Astrocyte (in vitro differentiated cells and primary cell): ENCODE measurements around the gene BHLHA15. TPM values are rescaled to one million over a fixed set of nuclear protein-coding genes. Genes with fewer than 3 reads are reported as not detected.

Experiments used
- DNase-seq: peaks from one replicate; pipeline ENCODE4 v3.0.0-alpha.2; 2010; ENCODE audit warnings: low read depth
- FAIRE-seq: peaks from 2 replicates; lab custom pipeline; 2011; peaks lifted over from hg19 to GRCh38; lab: Jason Lieb, UNC
- H2AFZ ChIP-seq: 2 replicates; pipeline ENCODE4 v1.6.0; 2012; ENCODE audit warnings: low read depth, low read length, inconsistent platforms
- H3K27ac ChIP-seq: 2 replicates; pipeline ENCODE4 v1.5.1; 2011; ENCODE audit warnings: low read depth, low read length, inconsistent platforms
- H3K27me3 ChIP-seq: 2 replicates; pipeline ENCODE4 v1.6.0; 2011; ENCODE audit warnings: low read length, inconsistent platforms; ENCODE audit not compliant: insufficient read depth
- H3K36me3 ChIP-seq: 2 replicates; pipeline ENCODE4 v1.5.1; 2011; ENCODE audit warnings: low read length, inconsistent platforms; ENCODE audit not compliant: insufficient read depth
- H3K4me1 ChIP-seq: 2 replicates; pipeline ENCODE4 v1.5.1; 2011; ENCODE audit warnings: low read length, inconsistent platforms; ENCODE audit not compliant: insufficient read depth
- H3K4me2 ChIP-seq: 2 replicates; pipeline ENCODE4 v1.6.0; 2012; ENCODE audit warnings: low read length, inconsistent platforms
- H3K4me3 ChIP-seq: 2 replicates; pipeline ENCODE4 v1.5.1; 2011; ENCODE audit warnings: low read depth, mild to moderate bottlenecking, low read length, inconsistent platforms; ENCODE audit not compliant: insufficient read depth
- H3K79me2 ChIP-seq: 2 replicates; pipeline ENCODE4 v1.6.0; 2012; ENCODE audit warnings: mild to moderate bottlenecking, low read length, inconsistent platforms; ENCODE audit not compliant: insufficient read depth
- H3K9ac ChIP-seq: 2 replicates; pipeline ENCODE4 v1.6.0; 2012; ENCODE audit warnings: mild to moderate bottlenecking, low read length, inconsistent platforms
- H3K9me3 ChIP-seq: 2 replicates; pipeline ENCODE4 v1.5.1; 2012; ENCODE audit warnings: low read depth, mild to moderate bottlenecking, low read length, inconsistent platforms; ENCODE audit not compliant: insufficient read depth
- H4K20me1 ChIP-seq: 2 replicates; pipeline ENCODE4 v1.6.0; 2012; ENCODE audit warnings: low read length, inconsistent platforms; ENCODE audit not compliant: insufficient read depth
- H3K27ac Mint-ChIP-seq: one replicate; pipeline ENCODE4 v1.8.0; 2021; ENCODE audit warnings: mild to moderate bottlenecking, mixed read lengths; ENCODE audit not compliant: unreplicated experiment
- H3K27me3 Mint-ChIP-seq: one replicate; pipeline ENCODE4 v1.8.0; 2021; ENCODE audit warnings: low read depth, mixed read lengths; ENCODE audit not compliant: unreplicated experiment
- H3K36me3 Mint-ChIP-seq: one replicate; pipeline ENCODE4 v1.8.0; 2021; ENCODE audit warnings: low read depth, mixed read lengths; ENCODE audit not compliant: unreplicated experiment
- H3K4me1 Mint-ChIP-seq: one replicate; pipeline ENCODE4 v1.8.0; 2021; ENCODE audit warnings: low read depth, mixed read lengths; ENCODE audit not compliant: unreplicated experiment
- H3K4me3 Mint-ChIP-seq: one replicate; pipeline ENCODE4 v1.8.0; 2021; ENCODE audit warnings: mild to moderate bottlenecking, moderate library complexity, mixed read lengths; ENCODE audit not compliant: unreplicated experiment
- H3K9me3 Mint-ChIP-seq: one replicate; pipeline ENCODE4 v1.8.0; 2021; ENCODE audit warnings: mild to moderate bottlenecking, mixed read lengths; ENCODE audit not compliant: unreplicated experiment
- EZH2 ChIP-seq: IDR thresholded peaks from 2 replicates; pipeline ENCODE4 v1.6.1; 2012; ENCODE audit warnings: mild to moderate bottlenecking, low read length, inconsistent platforms; ENCODE audit not compliant: insufficient read depth
- total RNA-seq: library from RNA; stranded (reverse); gene quantifications from 2 replicates; pipeline ENCODE4 v1.2.1, GENCODE V29; 2021
- TF ChIP-seq, protein P1 (sequence below): IDR thresholded peaks from 2 replicates; pipeline ENCODE4 v1.5.1; 2011; ENCODE audit warnings: low read depth, mild to moderate bottlenecking, inconsistent platforms, low read length, moderate library complexity; ENCODE audit not compliant: insufficient read depth

BHLHA15 gene
- total RNA-seq, 1 donor from 2014 or later, result 0.57 TPM

DNA sequence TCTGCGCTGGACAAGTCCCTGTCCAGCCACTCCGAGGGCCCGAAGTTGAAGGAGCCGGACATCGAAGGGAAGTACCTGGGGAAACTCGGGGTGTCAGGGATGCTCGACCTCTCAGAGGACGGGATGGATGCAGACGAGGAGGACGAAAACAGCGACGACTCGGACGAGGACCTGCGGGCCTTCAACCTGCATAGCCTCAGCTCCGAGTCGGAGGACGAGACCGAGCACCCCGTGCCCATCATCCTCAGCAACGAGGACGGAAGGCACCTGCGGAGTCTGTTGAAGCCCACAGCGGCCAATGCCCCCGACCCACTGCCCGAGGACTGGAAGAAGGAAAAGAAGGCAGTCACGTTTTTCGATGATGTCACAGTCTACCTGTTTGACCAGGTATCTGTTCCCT lies 17.1 kb upstream of the BHLHA15 start:
- H3K4me1 Mint-ChIP-seq, result peaks cover 8% of the 10 kb centered on the region
- no peak overlapping the region for H3K27ac Mint-ChIP-seq
- peaks cover 2% of the 10 kb centered on the region for H3K9me3 ChIP-seq
- no peak for TF ChIP-seq EZH2
- TF ChIP-seq, protein P1, sequence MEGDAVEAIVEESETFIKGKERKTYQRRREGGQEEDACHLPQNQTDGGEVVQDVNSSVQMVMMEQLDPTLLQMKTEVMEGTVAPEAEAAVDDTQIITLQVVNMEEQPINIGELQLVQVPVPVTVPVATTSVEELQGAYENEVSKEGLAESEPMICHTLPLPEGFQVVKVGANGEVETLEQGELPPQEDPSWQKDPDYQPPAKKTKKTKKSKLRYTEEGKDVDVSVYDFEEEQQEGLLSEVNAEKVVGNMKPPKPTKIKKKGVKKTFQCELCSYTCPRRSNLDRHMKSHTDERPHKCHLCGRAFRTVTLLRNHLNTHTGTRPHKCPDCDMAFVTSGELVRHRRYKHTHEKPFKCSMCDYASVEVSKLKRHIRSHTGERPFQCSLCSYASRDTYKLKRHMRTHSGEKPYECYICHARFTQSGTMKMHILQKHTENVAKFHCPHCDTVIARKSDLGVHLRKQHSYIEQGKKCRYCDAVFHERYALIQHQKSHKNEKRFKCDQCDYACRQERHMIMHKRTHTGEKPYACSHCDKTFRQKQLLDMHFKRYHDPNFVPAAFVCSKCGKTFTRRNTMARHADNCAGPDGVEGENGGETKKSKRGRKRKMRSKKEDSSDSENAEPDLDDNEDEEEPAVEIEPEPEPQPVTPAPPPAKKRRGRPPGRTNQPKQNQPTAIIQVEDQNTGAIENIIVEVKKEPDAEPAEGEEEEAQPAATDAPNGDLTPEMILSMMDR, result no peak
- DNase-seq (no peak), FAIRE-seq (no peak)
- peaks cover 23% of the 10 kb centered on the region for H3K36me3 Mint-ChIP-seq
- no peak overlapping the region for H3K4me3 Mint-ChIP-seq
- peaks cover 3% of the 10 kb centered on the region for H3K79me2 ChIP-seq
- no peaks in the 10 kb centered on the region for H3K4me1 ChIP-seq
- no peak overlapping the region for H3K4me3 ChIP-seq
- H3K27me3 Mint-ChIP-seq, result no peaks in the 10 kb centered on the region
- H3K9me3 Mint-ChIP-seq, result peaks cover 2% of the 10 kb centered on the region
- H3K27me3 ChIP-seq, result no peaks in the 10 kb centered on the region
- peak overlapping the region; percentile 6 for H3K4me2 ChIP-seq
- H3K9ac ChIP-seq, result no peak overlapping the region
- no peak overlapping the region for H2AFZ ChIP-seq
- no peak overlapping the region for H3K27ac ChIP-seq
- H3K36me3 ChIP-seq, result no peaks in the 10 kb centered on the region
- peaks cover 2% of the 10 kb centered on the region for H4K20me1 ChIP-seq

DNA sequence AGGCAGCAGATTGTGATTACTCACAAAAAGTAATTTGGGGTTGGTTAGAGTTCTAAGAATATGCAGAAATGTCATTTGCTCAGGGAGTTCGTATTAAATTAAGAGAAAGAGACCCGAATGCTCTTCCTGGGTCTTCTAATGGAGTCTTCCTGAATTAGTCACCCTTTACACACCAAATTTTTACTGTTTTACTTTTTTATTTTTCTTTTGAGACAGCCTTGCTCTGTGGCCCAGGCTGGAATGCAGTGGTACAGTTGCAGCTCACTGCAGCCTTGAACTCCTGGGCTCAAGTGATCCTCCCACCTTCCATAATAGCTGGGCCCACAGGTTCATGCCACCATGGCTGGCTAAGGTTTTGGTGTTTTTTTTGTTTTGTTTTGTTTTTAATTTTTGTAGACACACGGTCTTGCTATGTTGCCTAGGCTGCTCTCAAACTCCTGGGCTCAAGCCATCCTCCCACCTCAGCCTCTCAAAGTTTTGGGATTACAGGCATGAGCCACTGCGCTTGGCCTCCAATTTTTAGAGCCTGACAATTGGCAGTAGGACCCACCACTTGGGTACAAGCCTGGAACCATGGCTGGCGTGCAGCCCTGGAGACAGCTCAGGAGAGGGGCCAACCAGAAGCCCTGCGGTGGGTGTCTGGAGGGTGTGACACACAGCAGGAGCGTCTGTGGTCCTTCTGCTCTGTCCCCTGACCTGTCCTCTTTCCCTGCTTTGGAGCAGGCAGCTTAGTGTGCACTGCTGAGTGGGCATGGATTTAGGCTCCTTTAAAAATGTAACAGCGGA lies 16.4 kb upstream of the BHLHA15 start:
- Histone ChIP-seq H3K36me3 (no peaks in the 10 kb centered on the region), H3K9ac (no peak overlapping the region), H2AFZ (no peak overlapping the region), H4K20me1 (peaks cover 4% of the 10 kb centered on the region), H3K79me2 (peaks cover 3% of the 10 kb centered on the region), H3K9me3 (no peaks in the 10 kb centered on the region), H3K4me1 (no peaks in the 10 kb centered on the region), H3K4me3 (no peak overlapping the region), H3K27me3 (no peaks in the 10 kb centered on the region), H3K27ac (no peak overlapping the region), H3K4me2 (peak overlapping the region; percentile 6)
- TF ChIP-seq EZH2, result no peak
- TF ChIP-seq, protein P1, result no peak
- Mint-ChIP-seq H3K27ac (peak overlapping the region; percentile 18), H3K4me3 (no peak overlapping the region), H3K27me3 (no peaks in the 10 kb centered on the region), H3K9me3 (no peaks in the 10 kb centered on the region), H3K4me1 (peaks cover 10% of the 10 kb centered on the region), H3K36me3 (peaks cover 17% of the 10 kb centered on the region)
- peak; percentile 19 for DNase-seq
- no peak for FAIRE-seq
